Erythroblast (primary cell): Measurements from ENCODE around the gene CLMN.

Experiments used
- DNase-seq, 2 experiments: peaks; one replicate each; lab custom pipeline; 2025; lab: John Stamatoyannopoulos, UW
- GATA1 ChIP-seq: IDR thresholded peaks from 2 replicates; pipeline ENCODE4 v1.6.1; 2011; ENCODE audit warnings: low read depth, mild to moderate bottlenecking, control low read depth, low read length, moderate library complexity
- POLR2A ChIP-seq: IDR thresholded peaks from 2 replicates; pipeline ENCODE4 v1.6.1; 2011; ENCODE audit warnings: mild to moderate bottlenecking, low read length

Gene CLMN

DNA sequence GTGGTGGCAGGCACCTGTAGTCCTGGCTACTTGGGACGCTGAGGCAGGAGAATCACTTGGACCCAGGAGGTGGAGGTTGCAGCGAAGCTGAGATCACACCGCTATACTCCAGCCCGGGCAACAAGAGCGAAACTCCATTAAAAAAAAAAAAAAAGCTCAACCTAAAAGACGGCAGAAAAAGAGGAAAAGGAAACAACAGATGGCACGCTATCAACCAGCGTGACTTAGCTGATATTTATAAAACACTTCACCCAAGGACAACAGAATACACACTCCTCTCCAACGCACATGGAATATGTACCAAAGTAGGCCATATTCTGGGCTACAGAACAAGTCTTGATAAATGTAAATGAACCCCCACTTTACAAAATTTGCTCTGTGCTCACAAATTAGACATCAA, 34.0 kb upstream of the CLMN start:
- TF ChIP-seq POLR2A (no peak), GATA1 (no peak)
- no peak for DNase-seq

DNA sequence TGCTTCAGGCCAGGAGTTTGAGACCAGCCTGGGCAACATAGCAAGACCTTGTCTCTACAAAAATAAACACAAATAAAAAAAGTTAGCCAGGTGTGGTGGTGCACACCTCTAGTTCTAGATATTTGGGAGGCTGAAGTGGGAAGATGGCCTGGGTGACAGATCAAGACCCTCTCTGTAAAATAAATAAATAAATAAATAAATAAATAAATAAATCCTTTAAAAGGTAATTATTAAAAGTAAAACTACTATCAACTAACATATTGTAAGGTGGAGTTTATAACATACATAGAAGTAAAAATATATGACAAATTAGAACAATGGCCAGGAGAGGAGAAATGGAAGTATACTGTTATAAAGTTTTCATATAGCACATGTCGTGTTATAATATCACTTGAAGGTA, 33.3 kb upstream of the CLMN start:
- TF ChIP-seq GATA1 (no peak), POLR2A (no peak)
- no peak for DNase-seq

DNA sequence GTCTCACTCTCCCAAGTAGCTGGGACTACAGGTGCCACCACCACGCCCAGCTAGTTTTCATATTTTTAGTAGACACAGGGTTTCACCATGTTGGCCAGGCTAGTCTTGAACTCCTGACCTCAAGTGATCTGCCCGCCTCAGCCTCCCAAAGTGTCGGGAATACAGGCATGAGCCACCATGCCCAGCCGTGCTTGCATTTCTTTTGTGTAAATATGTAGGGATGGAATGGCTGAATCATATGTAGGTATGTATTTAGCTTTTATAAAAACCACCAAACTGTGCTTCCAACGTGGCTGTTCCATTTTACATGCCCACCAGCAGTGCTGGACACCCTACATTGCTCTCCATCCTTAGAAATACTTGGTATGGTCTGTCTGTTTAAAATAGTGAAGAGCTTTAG, 32.8 kb upstream of the CLMN start:
- no peak for DNase-seq
- TF ChIP-seq GATA1: no peak
- no peak for TF ChIP-seq POLR2A

DNA sequence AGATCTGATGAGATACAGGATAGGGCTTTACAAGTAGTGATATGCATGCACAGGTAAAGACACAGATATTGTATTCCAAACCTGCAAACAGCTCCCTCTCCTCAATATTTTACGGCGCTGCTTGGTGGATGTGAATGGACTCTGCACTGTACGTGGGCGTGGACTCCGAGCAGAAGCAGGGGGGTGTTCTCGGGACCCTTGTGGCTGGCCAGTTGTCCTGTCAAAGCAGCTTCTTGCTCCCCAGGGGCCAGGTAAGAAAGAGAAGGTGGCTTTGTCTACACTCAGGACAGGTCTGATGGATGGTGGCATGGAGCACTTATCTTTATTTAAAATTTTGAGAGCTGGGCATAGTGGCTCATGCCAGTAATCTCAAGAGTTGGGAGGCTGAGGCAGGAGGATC, 29.5 kb upstream of the CLMN start:
- no peak for DNase-seq
- no peak for TF ChIP-seq POLR2A

DNA sequence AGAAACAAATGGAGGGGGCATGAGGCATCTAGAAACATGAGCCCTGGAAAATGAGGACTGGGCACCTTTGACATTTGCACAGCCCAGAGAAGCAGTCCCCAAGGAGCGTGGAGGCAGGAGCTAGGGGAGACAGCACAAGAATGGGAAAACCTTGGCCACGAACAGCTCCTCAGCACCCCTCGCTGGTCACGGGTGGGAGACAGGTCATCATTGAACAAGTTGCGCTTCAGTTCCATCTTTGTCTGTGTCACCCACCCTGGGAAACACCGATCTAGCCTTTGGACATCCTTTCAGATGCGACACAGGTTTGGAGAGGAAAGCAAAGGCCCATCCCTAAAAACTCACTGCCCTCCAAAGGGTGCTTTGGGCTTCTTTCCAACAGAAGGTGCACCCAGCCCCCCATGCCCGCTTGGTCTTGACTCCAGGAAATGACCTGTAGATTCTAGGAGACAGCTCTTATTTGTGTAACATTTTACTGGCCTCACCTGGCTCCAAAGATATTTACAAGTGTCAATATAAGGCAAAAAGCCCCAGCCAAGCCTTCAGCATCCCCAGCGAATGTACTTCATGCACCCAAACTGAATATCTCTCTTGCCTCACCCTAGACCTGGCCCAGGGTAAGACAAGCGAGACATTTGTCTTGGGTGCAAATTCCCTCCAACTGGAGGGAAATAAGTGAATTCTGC, 28.8 kb upstream of the CLMN start:
- TF ChIP-seq GATA1: no peak
- no peak for TF ChIP-seq POLR2A
- no peak for DNase-seq

DNA sequence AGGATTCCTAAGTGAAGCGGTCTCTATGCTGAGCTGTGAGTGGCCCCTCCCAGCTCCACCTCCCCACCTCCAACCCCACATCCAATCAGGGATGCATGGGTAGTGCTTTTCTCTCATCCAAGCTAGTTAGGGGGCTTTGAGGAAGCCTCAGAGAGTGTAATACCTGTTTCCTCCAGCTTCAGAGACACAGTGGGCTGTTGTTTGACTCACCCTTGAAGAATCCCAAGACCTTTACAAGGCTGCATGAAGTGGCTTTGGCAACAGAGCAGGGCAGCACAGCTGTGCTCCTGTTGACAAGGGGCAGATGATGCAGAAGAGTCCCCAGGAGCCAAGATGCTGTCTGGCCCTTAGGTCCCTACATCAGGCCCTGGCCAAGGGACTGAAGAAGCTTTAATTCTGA, 27.1 kb upstream of the CLMN start:
- TF ChIP-seq POLR2A (no peak), GATA1 (no peak)
- DNase-seq: no peak

DNA sequence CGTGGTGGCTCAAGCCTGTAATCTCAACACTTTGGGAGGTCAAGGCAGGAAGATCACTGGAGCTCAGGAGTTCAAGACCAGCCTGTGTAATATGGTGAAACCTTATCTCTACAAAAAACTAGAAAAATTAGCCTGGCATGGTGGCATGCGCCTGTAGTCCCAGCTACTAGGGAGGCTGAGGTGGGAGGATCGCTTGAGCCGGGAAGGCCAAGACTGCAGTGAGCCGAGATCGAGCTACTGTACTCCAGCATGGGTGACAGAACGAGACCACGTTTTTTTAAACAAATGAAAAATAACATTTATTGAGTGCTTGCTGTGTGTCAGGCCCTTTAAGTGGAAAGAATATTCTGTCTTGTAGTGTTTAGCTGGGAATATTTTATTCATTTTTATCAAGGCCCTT, 26.6 kb upstream of the CLMN start:
- TF ChIP-seq GATA1: no peak
- TF ChIP-seq POLR2A: no peak
- no peak for DNase-seq

DNA sequence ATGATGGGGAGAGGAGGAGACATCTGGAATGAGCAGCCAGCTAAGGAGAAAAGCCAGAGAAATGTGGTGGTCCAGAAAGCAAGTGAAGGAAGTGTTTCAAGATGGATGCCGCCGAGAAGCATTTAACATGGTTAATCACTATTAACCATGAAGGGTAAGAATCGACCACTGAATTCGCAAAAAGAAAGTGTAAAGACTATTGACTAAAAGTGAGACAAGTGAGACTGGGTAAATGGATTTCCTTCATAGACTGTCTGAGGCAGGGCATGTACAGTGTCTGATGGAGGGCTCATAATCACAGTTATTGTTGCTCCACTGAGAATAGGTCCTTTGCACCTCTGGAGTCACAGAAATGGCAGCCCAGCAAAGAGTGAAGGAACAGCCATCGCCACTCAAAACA, 25.3 kb upstream of the CLMN start:
- DNase-seq: no peak
- TF ChIP-seq POLR2A: no peak
- no peak for TF ChIP-seq GATA1

DNA sequence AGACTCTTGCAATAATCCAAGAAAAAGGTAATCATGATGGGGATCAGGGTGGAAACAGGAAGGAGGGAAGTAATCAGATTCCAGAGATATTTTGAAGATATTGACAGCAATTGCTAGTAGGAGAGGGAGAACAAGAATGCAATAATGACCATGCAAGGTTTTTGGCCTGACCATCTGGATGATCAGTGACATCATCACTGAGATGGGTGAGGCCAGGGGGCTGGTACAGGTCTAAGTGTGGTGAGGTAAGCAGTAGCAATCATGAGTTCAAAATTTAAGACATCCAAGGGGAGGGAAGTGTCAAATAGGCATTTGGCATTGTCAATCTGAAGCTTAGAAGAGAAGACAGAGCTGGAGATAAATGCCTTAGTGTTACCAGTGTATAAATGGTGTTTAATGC, 24.8 kb upstream of the CLMN start:
- DNase-seq: no peak
- TF ChIP-seq GATA1 (no peak), POLR2A (no peak)

DNA sequence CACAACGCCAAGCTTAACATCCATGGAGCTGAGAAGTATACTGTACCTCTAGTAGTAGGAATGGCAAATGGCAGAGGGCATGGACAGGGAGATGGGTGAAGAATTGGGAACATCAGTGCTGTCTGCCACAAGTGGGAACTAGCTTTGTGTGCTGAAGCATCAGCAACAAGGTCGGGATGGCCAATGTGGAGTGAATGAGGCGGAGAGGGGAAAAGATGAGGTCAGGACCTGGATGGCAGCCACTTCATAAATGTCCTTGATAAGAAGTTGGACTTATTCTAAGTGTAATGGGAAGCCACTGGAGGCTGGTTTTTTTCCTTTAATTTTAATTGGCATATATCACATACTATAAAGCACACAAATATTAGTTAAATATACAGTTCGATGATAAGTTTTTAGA, 21.9 kb upstream of the CLMN start:
- DNase-seq: no peak

DNA sequence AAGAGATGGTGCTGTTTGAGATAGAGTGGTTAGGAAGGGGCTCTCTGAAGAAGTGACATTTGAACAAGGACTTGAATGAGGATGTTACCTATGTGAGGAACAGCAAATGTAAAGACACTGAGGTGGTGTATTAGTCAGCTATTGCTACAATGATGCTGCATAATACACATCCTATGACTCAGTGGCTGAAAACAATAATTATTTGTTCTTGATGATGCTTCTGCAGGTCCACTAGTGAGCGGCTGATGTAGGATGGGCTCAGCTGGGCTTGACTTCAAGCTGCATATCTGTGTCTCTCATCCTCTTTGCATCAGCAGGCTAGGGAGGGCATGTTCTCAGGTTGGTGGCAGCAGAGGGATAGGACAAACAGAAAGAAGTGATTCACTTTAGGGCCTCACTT, 21.4 kb upstream of the CLMN start:
- TF ChIP-seq POLR2A (no peak), GATA1 (no peak)
- DNase-seq: no peak

More for the DNA sequence above, 21.9 kb upstream of the CLMN start:
- no peak for TF ChIP-seq POLR2A
- TF ChIP-seq GATA1: no peak

DNA sequence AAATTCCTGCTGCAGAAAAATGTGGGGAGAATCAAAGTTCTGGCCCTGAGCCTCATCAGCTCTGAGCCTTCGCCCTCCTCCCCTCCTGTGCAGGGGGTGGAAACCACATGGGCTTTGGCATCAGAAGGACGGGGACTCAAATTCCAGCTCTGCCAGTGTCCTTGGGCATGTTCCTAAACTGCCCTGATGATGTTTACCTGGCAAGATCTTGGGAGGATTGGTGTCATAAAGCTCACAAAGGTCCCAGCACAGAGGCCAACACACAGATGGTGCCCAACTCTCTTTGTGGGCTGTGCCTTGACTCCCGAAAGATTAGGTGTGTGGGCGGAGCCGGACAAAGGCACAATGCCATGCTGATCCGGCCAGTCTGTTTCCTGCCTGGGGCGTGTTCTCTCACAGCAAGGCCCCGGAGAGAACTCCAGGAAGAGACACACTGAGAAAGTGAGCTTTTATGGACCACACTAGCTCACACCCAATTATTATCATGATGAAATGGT, 20.5 kb upstream of the CLMN start:
- TF ChIP-seq GATA1: no peak
- no peak for TF ChIP-seq POLR2A
- DNase-seq: no peak

DNA sequence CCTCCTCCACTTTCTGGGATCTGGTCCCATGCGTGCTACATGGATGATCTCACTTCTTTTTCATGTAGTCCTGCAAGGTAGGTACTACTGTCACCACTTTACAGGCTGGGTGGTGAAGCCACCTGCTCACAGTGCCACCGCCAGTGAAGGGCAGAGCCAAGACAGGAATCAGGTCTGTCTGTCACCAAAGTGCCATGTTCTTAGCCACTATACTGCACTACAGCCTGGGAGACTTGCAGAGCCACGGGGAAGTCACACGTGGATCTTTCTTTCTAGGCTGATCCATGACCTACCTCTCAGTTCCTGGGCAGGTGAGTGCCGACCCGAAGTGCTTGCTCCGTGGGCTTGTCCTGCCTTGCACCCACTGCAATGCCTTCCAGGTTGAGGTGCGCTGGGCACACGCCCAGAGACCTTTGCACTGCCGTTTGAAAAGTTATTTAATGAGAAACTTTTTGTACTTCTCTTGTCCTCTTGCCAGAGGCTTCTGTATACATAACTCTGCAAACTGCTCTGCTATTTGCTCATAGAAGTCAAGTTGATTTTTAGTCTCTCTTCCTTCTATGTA, 19.7 kb upstream of the CLMN start:
- DNase-seq: no peak
- TF ChIP-seq GATA1: no peak
- TF ChIP-seq POLR2A: no peak

DNA sequence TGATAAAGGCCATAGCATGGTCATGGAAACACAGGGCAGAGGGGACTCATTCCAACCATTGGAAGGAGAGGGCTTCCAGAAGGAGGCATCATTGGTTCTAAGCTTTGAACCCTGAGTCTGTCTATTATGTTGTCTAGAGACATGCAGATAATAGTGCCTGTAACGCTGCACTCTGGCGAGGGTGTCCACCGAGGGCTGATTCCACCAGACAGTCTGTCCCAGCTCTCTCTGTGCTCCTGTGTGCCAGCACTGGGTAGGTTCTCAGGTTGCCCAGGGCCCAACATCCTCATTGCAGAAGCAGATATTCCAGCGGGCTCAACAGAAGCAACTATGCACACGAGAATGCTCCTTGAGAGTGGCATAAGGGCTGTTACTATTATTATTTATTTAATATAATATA, 18.7 kb upstream of the CLMN start:
- TF ChIP-seq POLR2A (no peak), GATA1 (no peak)
- DNase-seq: no peak

DNA sequence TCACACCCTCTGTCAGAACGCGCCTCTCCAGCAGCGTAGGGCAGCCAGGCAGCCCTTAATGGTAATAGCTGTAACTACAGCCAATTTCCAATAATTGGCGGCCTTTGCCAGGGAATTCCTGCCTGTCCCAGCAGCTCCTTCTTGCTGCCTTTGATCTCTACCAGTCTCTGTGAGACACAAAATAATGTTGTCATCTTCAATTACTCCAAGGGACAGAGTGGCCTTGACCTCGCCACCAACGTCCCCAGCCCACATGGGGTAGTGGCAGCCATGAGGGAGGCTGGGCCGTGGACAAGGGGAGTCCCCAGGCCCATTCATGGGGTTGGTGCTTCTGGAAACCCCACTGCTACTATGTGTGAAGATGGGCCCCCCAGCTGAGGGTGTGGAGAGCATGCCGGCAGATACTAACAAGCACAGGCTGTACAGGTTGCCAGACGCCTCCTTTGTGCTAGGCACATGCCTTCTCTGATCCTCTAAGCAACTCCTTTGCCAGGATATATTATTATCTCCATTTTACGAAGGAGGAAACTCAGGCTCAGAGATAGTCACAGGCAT, 17.4 kb upstream of the CLMN start:
- TF ChIP-seq POLR2A: no peak
- TF ChIP-seq GATA1: no peak
- DNase-seq: no peak
